GM12874 (cell line): Measurements from ENCODE around the gene RSPH1.

ENCODE experiments used
- TF ChIP-seq, protein P1 (sequence below): IDR thresholded peaks from 2 replicates; pipeline ENCODE4 v1.5.1; 2011; ENCODE audit warnings: low read depth, mild to moderate bottlenecking, control low read depth, low read length, moderate library complexity; ENCODE audit not compliant: insufficient read depth

RSPH1 gene

DNA sequence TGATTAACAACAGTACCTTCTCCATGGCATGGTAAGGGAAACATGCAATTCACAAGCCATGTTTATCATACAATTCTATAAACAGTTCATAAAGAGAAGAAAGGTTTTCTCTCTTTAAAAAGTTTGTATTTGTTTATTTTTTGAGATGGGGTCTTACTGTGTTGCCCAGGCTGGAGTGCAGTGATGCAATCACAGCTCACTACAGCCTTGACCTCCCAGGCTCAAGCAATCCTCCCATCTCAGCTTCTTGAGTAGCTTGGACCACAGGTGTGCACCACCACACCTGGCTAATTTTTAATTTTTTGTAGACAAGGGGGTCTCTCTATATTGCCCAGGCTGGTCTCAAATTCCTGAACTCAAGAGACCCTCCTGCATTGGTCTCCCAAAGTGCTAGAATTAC is 45.6 kb upstream of the RSPH1 start:
- TF ChIP-seq, protein P1, sequence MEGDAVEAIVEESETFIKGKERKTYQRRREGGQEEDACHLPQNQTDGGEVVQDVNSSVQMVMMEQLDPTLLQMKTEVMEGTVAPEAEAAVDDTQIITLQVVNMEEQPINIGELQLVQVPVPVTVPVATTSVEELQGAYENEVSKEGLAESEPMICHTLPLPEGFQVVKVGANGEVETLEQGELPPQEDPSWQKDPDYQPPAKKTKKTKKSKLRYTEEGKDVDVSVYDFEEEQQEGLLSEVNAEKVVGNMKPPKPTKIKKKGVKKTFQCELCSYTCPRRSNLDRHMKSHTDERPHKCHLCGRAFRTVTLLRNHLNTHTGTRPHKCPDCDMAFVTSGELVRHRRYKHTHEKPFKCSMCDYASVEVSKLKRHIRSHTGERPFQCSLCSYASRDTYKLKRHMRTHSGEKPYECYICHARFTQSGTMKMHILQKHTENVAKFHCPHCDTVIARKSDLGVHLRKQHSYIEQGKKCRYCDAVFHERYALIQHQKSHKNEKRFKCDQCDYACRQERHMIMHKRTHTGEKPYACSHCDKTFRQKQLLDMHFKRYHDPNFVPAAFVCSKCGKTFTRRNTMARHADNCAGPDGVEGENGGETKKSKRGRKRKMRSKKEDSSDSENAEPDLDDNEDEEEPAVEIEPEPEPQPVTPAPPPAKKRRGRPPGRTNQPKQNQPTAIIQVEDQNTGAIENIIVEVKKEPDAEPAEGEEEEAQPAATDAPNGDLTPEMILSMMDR = no peak

DNA sequence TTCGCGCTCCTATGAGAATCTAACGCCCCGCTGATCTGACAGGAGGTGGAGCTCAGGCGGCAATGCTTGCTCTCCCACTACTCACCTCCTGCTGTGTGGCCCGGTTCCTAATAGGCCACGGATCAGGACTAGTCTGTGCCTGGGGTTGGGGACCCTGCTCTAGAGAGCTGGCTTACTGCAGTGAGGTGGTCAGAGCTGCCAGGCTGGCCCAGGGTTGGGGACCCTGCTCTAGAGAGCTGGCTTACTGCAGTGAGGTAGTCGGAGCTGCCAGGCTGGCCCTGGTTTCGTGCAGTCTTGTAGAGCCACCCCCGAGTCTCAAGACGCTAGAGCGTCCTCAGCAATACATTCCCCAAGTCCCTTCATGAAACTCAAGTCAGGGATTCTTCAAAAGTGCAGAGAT is 45.1 kb upstream of the RSPH1 start:
- TF ChIP-seq, protein P1 = no peak

DNA sequence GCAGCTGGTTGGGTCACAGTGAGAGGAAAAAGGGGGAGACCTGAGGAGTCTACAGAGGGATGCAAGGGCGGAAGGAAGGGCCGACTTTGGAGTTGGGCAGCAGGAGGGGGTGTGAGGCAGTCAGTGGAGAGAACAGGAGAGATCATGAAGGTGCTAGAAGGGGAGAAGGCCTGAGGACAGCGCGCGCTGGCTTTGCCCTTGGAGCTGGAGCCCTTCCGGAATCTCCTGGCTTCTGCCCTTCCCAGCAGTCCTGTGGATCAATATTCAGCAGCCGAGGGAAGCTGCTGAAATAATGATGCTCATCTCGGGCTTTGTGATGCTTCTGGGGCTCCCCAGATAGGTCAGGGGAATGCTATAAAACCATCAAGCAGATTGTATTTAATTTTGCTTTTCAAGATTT is 44.4 kb upstream of the RSPH1 start:
- TF ChIP-seq, protein P1 = no peak

DNA sequence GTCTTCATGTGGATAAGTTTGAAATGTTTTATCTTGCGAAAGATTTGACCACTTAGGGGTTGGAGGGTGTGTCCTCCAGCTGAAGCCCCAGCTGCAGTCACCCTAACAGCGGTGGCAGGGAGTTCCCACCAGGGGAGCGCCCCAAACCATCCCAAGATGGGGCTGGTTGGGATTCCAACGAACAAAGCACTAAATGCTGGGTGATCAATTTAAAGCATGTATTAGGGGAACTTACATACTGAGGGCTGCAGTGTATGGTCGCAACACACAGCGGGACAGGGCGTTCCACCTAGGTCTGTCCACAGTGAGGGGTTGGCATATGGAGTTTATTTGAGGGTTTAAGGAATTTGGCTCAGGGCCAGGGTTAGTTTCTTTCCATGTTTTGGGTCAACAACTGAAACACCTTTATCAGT is 43.9 kb upstream of the RSPH1 start:
- TF ChIP-seq, protein P1 = no peak

DNA sequence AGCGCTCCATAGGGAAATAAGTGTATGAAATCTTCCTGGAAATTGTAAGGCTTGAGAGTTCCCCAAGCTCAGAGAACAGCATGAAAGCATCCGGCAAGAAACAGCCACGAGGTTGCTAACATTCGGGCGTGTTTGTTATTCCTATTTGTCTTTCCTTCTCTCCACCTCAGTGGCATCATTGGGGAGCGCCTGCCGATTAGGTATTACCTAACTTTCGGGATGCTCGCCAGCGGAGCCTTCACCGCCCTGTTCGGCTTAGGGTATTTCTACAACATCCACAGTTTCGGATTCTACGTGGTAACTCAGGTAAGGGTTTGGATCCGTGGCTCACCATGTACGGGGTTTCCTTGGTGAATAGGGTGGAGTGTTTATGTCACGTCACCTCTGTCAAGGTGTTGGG is 43.3 kb upstream of the RSPH1 start:
- TF ChIP-seq, protein P1 = no peak

DNA sequence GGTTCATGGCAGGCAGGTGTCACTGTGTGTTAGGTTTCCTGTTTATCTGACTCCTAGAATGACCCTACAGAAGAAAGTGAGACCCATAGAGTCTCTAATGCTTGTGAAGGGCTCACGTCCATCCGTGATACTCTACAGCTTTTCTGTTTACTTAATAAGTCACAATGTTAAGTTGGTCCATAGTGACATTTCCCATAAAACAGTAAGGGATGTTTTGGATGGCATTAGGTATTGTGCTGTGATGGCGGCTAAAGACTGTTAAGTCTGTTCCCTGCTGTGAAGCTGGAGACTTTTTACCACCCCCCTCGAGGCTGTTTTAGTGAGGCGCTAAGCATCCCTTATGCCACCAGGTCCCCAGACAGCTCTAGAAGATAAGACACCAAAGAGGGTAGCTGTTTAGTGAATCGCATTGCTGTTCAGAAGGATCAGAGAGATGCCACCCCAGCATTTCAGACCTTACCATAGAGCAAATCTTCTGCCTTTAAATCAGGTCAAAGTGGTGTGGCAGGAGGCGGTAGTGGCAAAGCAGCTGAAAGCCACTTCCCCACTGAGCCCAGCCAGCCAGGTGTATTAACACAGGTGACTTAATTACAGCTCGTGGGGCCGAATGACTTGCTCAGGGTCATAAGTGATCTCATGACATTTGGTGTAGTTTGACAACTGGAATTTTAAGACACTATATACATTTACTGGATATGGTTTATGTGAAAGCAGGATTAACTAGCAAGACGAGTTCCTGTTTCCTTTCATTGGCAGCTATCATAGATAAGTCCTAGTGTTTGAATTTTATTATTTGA is 42.7 kb upstream of the RSPH1 start:
- TF ChIP-seq, protein P1 = no peak

DNA sequence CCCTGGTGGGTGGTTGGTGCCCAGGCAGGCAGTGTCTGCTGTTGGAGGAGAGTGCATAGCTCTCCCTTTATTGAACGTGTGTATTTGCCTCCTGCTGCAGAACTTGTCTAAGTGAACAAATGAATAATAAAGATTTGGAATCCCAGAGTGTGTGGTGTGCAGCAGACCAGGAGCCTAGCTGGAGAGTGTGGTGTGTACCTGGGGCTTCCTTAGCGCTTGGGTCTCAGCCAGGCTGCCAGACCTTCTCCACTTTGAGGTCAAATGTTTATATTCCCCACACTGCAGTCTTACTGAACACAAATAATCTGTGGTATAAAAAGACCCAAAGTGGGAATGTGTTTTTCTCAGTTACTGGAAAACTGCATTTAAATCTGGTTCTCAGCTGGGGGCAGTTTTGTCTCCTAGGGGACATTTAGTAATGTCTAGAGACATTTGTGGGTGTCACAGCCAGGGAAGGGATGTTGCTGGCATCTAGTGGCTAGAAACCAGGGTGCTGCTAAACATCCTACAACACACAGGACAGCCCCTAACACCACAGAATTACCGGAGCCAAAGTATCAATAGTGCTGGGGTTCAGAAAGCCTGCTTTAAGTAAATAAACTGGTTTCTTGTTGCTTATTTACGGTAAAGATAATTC is 41.2 kb upstream of the RSPH1 start:
- TF ChIP-seq, protein P1 = peak; percentile 66
